Esophagus muscularis mucosa (tissue), 4 donors: ENCODE measurements around the gene PBRM1. TPM values are rescaled to one million over a fixed set of nuclear protein-coding genes. Genes with fewer than 3 reads are reported as not detected.

Source experiments
- DNase-seq: peaks from one replicate; pipeline ENCODE4 v3.0.0-alpha.2; 2017; ENCODE audit errors: extremely low spot score
- H3K27ac ChIP-seq, 4 donors: fragments of 200-600 bp; sonication (generic); replicated peaks in 1 of 4; 1 replicate in 3 of 4; 2 replicates in 1 of 4; pipeline ENCODE4 v1.5.1; 2016 to 2019; ENCODE audit warnings: mild to moderate bottlenecking in 1 of 4
- H3K27me3 ChIP-seq, 4 donors: fragments of 200-600 bp; sonication (generic); one replicate each; pipeline versions ENCODE4 v1.5.1 to v1.6.0; 2016 to 2019
- H3K36me3 ChIP-seq, 4 donors: fragments of 200-600 bp; sonication (generic); one replicate each; pipeline ENCODE4 v1.5.1; 2016 to 2019
- H3K4me1 ChIP-seq, 4 donors: fragments of 200-600 bp; sonication (generic); one replicate each; pipeline ENCODE4 v1.5.1; 2016 to 2019
- H3K4me3 ChIP-seq, 4 donors: fragments of 200-600 bp; sonication (generic); 1 replicate in 2 of 4; 2 replicates in 2 of 4; pipeline ENCODE4 v1.5.1; 2016 to 2019; ENCODE audit warnings: mild to moderate bottlenecking in 4 of 4, moderate library complexity in 1 of 4
- H3K9me3 ChIP-seq, 4 donors: fragments of 200-600 bp; sonication (generic); 1 replicate in 3 of 4; 2 replicates in 1 of 4; pipeline ENCODE4 v1.5.1; 2016 to 2019
- EP300 ChIP-seq: sonication (generic); formaldehyde crosslinking; IDR thresholded peaks from one replicate; pipeline ENCODE4 v1.6.1; 2017; ENCODE audit warnings: antibody characterized with exemption
- POLR2A ChIP-seq: fragments of 450-650 bp; IDR thresholded peaks from one replicate; pipeline ENCODE4 v1.6.1; 2017; ENCODE audit warnings: antibody characterized with exemption, moderate library complexity, mild to moderate bottlenecking, low read depth
- POLR2AphosphoS5 ChIP-seq, 2 donors: sonication (generic); formaldehyde crosslinking; IDR thresholded peaks; one replicate each; pipeline ENCODE4 v1.6.1; 2017; ENCODE audit warnings: antibody characterized with exemption in 2 of 2
- WGBS: methylation state at CpG from one replicate; pipeline ENCODE4 v1.1.5; 2018; 5-methylcytosine and 5-hydroxymethylcytosine counted together
- intact Hi-C: fragments of 100-400 bp; cut with DNase I; formaldehyde crosslinking; loops from one replicate; pipeline ENCODE4 v1.15.1; 2023
- total RNA-seq, 4 donors: library from RNA; depleted of rRNA; stranded (reverse); fragments of >200 nt; gene quantifications; one replicate each; pipeline versions ENCODE4 v1.1.0 to v1.2.1, GENCODE V29; 2016
- TF ChIP-seq, protein P1 (sequence below), 3 experiments: fragments of 200-600 bp in 2 of 3; fragments of 450-650 bp in 1 of 3; sonication (generic) in 2 of 3; IDR thresholded peaks; one replicate each; pipeline ENCODE4 v1.5.1; 2017 to 2019; ENCODE audit warnings: antibody characterized with exemption in 3 of 3, mild to moderate bottlenecking in 2 of 3, moderate library complexity in 1 of 3

PBRM1 gene
- total RNA-seq, 4 donors from 2014 or later = 79.4 to 99.3 (median 82.8) TPM

DNA sequence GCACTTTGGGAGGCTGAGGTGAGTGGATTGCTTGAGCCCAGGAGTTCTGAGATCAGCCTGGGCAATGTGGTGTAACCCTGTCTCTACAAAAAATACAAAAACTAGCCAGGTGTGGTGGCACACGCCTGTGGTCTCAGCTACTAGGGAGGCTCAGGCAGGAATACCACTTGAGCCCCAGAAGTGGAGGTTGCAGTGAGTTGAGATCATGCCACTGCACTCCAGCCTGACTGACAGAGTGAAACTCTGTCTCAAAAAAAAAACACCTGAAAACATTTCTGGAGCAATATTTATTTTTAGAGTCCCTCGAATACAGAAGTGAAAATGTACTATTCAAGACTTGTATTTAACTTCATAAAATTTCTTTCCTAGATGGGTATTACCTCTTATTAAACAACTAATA lies 24.8 kb upstream of the PBRM1 start:
- Histone ChIP-seq H3K9me3 (peaks cover 0 to 2% (median 0%) of the 10 kb centered on the region in 4 donors), H3K36me3 (peaks cover 8 to 46% (median 22%) of the 10 kb centered on the region in 4 donors), H3K4me1 (peaks cover 14 to 29% (median 22%) of the 10 kb centered on the region in 4 donors), H3K27me3 (no peaks in the 10 kb centered on the region), H3K27ac (no peak overlapping the region), H3K4me3 (no peak overlapping the region)
- WGBS = 88% methylated on average over 2 of the region's 2 CpGs
- intact Hi-C loops = no loop called here
- TF ChIP-seq, protein P1, sequence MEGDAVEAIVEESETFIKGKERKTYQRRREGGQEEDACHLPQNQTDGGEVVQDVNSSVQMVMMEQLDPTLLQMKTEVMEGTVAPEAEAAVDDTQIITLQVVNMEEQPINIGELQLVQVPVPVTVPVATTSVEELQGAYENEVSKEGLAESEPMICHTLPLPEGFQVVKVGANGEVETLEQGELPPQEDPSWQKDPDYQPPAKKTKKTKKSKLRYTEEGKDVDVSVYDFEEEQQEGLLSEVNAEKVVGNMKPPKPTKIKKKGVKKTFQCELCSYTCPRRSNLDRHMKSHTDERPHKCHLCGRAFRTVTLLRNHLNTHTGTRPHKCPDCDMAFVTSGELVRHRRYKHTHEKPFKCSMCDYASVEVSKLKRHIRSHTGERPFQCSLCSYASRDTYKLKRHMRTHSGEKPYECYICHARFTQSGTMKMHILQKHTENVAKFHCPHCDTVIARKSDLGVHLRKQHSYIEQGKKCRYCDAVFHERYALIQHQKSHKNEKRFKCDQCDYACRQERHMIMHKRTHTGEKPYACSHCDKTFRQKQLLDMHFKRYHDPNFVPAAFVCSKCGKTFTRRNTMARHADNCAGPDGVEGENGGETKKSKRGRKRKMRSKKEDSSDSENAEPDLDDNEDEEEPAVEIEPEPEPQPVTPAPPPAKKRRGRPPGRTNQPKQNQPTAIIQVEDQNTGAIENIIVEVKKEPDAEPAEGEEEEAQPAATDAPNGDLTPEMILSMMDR (IDR thresholded peaks at IDR 0.05) = no peak
- no peak for TF ChIP-seq POLR2AphosphoS5 (IDR thresholded peaks at IDR 0.05)
- TF ChIP-seq EP300 = no peak
- TF ChIP-seq POLR2A = no peak
- DNase-seq = no peak

DNA sequence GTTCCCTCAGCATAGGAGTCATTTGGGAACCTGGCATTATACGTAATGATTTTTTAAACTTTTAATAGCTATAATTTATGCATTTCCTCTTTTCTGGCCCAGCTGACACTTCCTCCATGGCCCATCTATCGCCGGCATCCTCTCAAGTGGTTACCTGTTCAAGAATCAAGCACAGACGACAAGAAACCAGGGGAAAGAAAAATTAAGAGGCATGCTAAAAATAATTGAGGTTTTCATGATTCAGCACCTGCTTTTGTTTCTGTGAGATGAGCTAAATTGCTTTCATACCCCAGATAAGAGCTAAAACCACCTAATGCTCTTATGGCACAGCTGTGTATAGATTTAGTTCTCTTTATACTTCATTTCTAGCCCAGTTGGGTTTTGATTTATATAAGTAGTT lies 21.9 kb upstream of the PBRM1 start:
- no peak for DNase-seq
- intact Hi-C loops = no loop called here
- Histone ChIP-seq H3K36me3 (peaks cover 8 to 43% (median 21%) of the 10 kb centered on the region in 4 donors), H3K4me1 (peaks cover 29 to 46% (median 43%) of the 10 kb centered on the region in 4 donors), H3K27ac (peak overlapping the region in 1 of 4 donors; percentile 94), H3K27me3 (no peaks in the 10 kb centered on the region), H3K9me3 (peaks cover 0 to 3% (median 0%) of the 10 kb centered on the region in 4 donors), H3K4me3 (peak overlapping the region in 2 of 4 donors; percentile 69 to 91)
- TF ChIP-seq POLR2A (no peak), POLR2AphosphoS5 (IDR thresholded peaks at IDR 0.05) (no peak), EP300 (no peak)
- TF ChIP-seq, protein P1 (IDR thresholded peaks at IDR 0.05) = no peak
- WGBS = 64% methylated on average over 4 of the region's 4 CpGs

DNA sequence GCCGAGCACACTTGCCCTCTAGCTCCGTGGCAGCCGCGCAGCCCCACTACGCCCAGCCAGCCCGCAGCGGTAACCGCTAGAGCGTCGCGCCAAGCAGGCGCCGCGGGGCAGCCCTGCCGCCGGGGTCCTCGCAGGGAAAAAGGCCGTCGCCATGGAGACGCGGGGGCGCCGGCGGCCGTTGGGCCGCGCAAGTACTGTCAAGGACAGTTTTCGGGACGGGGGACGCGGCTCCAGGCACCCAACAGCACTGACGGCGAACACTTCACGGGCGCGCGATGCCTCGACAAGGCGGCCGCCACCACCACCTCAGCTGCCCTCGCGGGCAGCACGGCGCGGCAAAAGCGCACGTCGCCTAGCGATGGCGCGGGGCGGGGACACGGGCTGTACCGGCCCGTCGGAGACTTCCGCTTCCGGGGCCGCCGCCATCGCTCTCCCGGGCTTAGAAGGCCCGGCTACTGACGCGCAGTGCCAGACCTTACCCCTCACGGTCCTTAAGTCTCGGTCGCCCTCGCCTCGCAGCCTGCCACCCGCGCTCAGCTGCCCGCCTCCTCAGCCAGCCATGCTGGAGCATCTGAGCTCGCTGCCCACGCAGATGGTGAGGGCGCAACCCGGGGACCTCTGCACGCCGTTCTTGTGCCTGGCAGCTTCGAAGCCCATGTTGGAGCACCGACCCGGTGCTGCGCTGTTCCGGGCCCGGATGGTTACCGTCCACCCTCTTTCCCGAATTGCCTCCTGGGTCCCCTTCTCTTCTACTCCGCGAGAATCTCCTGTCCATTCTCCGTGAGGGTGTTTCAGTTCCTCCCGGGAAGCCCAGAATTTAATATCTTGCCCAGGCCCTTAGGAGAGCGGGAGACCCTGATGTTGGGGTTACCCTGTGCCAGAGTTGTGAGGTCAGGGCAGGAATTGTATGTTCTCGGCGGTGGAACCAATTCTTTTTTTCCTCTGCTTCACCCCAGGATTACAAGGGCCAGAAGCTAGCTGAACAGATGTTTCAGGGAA lies 20.3 kb upstream of the PBRM1 start, which contains the start of the genes GLT8D1 and SPCS1:
GLT8D1 (minus strand) TSS at position 104 of the 999 bp plus-strand sequence. CDS start 5,331 bp downstream, outside the sequence.
SPCS1 (plus strand) TSS at position 419 of the 999 bp plus-strand sequence; CDS start at position 560, 141 bp downstream.
- 0% methylated on average over 16 of the region's 94 CpGs for WGBS
- H3K27ac ChIP-seq = peak within 1 kb of the TSS; percentile 89 to 94 (median 94)
- H3K9me3 ChIP-seq = peaks cover 0 to 3% (median 0%) of the 10 kb centered on the region in 4 donors
- TF ChIP-seq POLR2AphosphoS5 (IDR thresholded peaks at IDR 0.05) (peak; percentile 72 to 91), POLR2A (peak; percentile 61), EP300 (no peak)
- TF ChIP-seq, protein P1 (IDR thresholded peaks at IDR 0.05) = peak in 1 of 3 experiments; percentile 6
- intact Hi-C loops = no loop called here
- peaks cover 29 to 53% (median 50%) of the 10 kb centered on the region in 4 donors for H3K4me1 ChIP-seq
- peaks cover 8 to 32% (median 16%) of the 10 kb centered on the region in 4 donors for H3K36me3 ChIP-seq
- no peaks in the 10 kb centered on the region for H3K27me3 ChIP-seq
- peak within 1 kb of the TSS; percentile 69 to 98 (median 92) for H3K4me3 ChIP-seq
- DNase-seq = peak; percentile 93

- Histone ChIP-seq H3K27ac (peak overlapping the region; percentile 89 to 94 (median 94)), H3K27me3 (no peaks in the 10 kb centered on the region), H3K4me3 (peak overlapping the region; percentile 69 to 98 (median 92)), H3K4me1 (peaks cover 29 to 53% (median 50%) of the 10 kb centered on the region in 4 donors), H3K9me3 (peaks cover 0 to 3% (median 0%) of the 10 kb centered on the region in 4 donors), H3K36me3 (peaks cover 8 to 29% (median 16%) of the 10 kb centered on the region in 4 donors)
- no peak for DNase-seq
- WGBS = no CpG with 5 or more reads among the region's 25 CpGs
- intact Hi-C loops = no loop called here
- TF ChIP-seq, protein P1 (IDR thresholded peaks at IDR 0.05) = no peak
- TF ChIP-seq POLR2A = peak; percentile 37
Observed at GRCh38 chr3:52705438-52705687, 19.6 kb upstream of the PBRM1 start.
